HepG2 (cell line): ENCODE data around the gene ST8SIA4.

Experiments
- TBP ChIP-seq: sonication (generic); formaldehyde crosslinking; IDR thresholded peaks from 2 replicates; pipeline ENCODE4 v1.5.0; 2020; ENCODE audit warnings: missing genetic modification reagents
- ZNF496 ChIP-seq: sonication (generic); formaldehyde crosslinking; IDR thresholded peaks from 2 replicates; pipeline ENCODE4 v1.8.1; 2023; ENCODE audit warnings: mild to moderate bottlenecking, moderate library complexity, missing genetic modification reagents; ENCODE audit not compliant: insufficient replicate concordance
- TF ChIP-seq, protein P1 (sequence below): sonication (generic); formaldehyde crosslinking; IDR thresholded peaks from 2 replicates; pipeline ENCODE4 v1.4.0; 2020; ENCODE audit warnings: missing genetic modification reagents, borderline replicate concordance

DNA sequence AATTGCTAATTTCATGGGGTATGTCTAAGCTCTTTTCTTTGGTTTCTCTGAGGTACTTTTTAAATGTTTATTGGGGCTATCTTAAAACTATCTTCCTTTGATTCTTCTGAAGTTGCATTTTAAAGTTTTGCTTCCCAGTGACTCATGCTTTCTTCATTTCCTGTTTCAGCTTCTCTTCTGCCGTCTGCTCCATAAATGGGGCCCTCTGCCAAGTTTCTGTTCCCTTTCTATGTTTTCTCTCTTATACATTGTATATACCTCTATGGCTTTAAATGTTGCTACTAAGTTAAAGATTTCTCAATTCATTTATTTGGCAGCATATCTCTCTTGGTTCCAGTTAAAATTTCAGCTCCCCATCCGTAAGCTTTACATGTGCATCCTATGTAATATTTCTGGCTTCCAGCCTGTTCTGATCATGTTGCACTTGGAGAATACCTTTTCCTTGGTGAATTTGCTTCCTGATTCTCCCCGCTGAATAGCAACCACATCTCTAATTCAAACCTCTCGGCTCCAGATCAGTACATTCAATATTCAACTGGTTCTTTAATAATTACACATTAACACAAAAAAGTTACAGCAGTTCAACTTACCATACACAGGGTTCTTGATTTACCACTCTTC is 125.3 kb downstream of the ST8SIA4 start:
- TF ChIP-seq TBP (CRISPR knock-in tag) (no peak), ZNF496 (CRISPR knock-in tag) (no peak)
- TF ChIP-seq, protein P1, sequence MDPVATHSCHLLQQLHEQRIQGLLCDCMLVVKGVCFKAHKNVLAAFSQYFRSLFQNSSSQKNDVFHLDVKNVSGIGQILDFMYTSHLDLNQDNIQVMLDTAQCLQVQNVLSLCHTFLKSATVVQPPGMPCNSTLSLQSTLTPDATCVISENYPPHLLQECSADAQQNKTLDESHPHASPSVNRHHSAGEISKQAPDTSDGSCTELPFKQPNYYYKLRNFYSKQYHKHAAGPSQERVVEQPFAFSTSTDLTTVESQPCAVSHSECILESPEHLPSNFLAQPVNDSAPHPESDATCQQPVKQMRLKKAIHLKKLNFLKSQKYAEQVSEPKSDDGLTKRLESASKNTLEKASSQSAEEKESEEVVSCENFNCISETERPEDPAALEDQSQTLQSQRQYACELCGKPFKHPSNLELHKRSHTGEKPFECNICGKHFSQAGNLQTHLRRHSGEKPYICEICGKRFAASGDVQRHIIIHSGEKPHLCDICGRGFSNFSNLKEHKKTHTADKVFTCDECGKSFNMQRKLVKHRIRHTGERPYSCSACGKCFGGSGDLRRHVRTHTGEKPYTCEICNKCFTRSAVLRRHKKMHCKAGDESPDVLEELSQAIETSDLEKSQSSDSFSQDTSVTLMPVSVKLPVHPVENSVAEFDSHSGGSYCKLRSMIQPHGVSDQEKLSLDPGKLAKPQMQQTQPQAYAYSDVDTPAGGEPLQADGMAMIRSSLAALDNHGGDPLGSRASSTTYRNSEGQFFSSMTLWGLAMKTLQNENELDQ: no peak
